ENCODE measurements around the gene KCNN2. TPM values are rescaled to one million over a fixed set of nuclear protein-coding genes. Genes with fewer than 3 reads are reported as not detected.

KCNN2 gene
- total RNA-seq, 1 donor from 2014 or later, result 0.88 TPM

GRCh38 chr5:114434396-114435219 lies 72.7 kb downstream of the KCNN2 start:
- H3K27me3 ChIP-seq (ENCODE audit: control insufficient read depth, insufficient read depth, low read length), result no peaks in the 10 kb centered on the region
- no peaks in the 10 kb centered on the region for H3K36me3 ChIP-seq (ENCODE audit: control insufficient read depth, insufficient read depth, low read length)
- no peak for DNase-seq (ENCODE audit: low read depth)
- no peak for TF ChIP-seq CTCF (IDR thresholded peaks at IDR 0.05; ENCODE audit: insufficient read depth, low read length, poor library complexity, severe bottlenecking)
- H3K4me3 ChIP-seq (ENCODE audit: low read depth, low read length), result no peak overlapping the region

- no peak for DNase-seq (ENCODE audit: low read depth)
- Histone ChIP-seq H3K36me3 (ENCODE audit: control insufficient read depth, insufficient read depth, low read length) (no peaks in the 10 kb centered on the region), H3K27me3 (ENCODE audit: control insufficient read depth, insufficient read depth, low read length) (no peaks in the 10 kb centered on the region), H3K4me3 (ENCODE audit: low read depth, low read length) (no peak overlapping the region)
- no peak for TF ChIP-seq CTCF (IDR thresholded peaks at IDR 0.05; ENCODE audit: insufficient read depth, low read length, poor library complexity, severe bottlenecking)
Measured at GRCh38 chr5:114435220-114435481, 73.3 kb downstream of the KCNN2 start.

GRCh38 chr5:114435885-114436299 lies 74.0 kb downstream of the KCNN2 start:
- DNase-seq (ENCODE audit: low read depth), result no peak
- H3K4me3 ChIP-seq (ENCODE audit: low read depth, low read length), result no peak overlapping the region
- no peak for TF ChIP-seq CTCF (IDR thresholded peaks at IDR 0.05; ENCODE audit: insufficient read depth, low read length, poor library complexity, severe bottlenecking)
- H3K27me3 ChIP-seq (ENCODE audit: control insufficient read depth, insufficient read depth, low read length), result no peaks in the 10 kb centered on the region
- no peaks in the 10 kb centered on the region for H3K36me3 ChIP-seq (ENCODE audit: control insufficient read depth, insufficient read depth, low read length)

GRCh38 chr5:114437936-114438335 lies 76.1 kb downstream of the KCNN2 start:
- no peaks in the 10 kb centered on the region for H3K27me3 ChIP-seq (ENCODE audit: control insufficient read depth, insufficient read depth, low read length)
- no peak for TF ChIP-seq CTCF (IDR thresholded peaks at IDR 0.05; ENCODE audit: insufficient read depth, low read length, poor library complexity, severe bottlenecking)
- DNase-seq (ENCODE audit: low read depth), result no peak
- H3K4me3 ChIP-seq (ENCODE audit: low read depth, low read length), result no peak overlapping the region
- H3K36me3 ChIP-seq (ENCODE audit: control insufficient read depth, insufficient read depth, low read length), result no peaks in the 10 kb centered on the region

- Histone ChIP-seq H3K27me3 (ENCODE audit: control insufficient read depth, insufficient read depth, low read length) (no peaks in the 10 kb centered on the region), H3K36me3 (ENCODE audit: control insufficient read depth, insufficient read depth, low read length) (no peaks in the 10 kb centered on the region), H3K4me3 (ENCODE audit: low read depth, low read length) (no peak overlapping the region)
- no peak for TF ChIP-seq CTCF (IDR thresholded peaks at IDR 0.05; ENCODE audit: insufficient read depth, low read length, poor library complexity, severe bottlenecking)
- DNase-seq (ENCODE audit: low read depth), result no peak
Measured at GRCh38 chr5:114438471-114438870, 76.6 kb downstream of the KCNN2 start.
